Lower leg skin (tissue), 4 donors: Measurements from ENCODE around the gene CYP39A1. TPM values are rescaled to one million over a fixed set of nuclear protein-coding genes. Genes with fewer than 3 reads are reported as not detected.

Experiments
- DNase-seq, 2 donors: peaks; one replicate each; pipeline ENCODE4 v3.0.0-alpha.2; 2019; ENCODE audit warnings: low spot score in 2 of 2
- H3K4me3 ChIP-seq: fragments of 200-600 bp; sonication (generic); 2 replicates; pipeline ENCODE4 v1.5.1; 2017; ENCODE audit warnings: mild to moderate bottlenecking, low read depth; ENCODE audit not compliant: poor library complexity, severe bottlenecking
- POLR2A ChIP-seq, 2 donors: fragments of 450-650 bp; IDR thresholded peaks; one replicate each; pipeline ENCODE4 v1.6.1; 2016 to 2017; ENCODE audit warnings: antibody characterized with exemption in 2 of 2, mild to moderate bottlenecking in 1 of 2, moderate library complexity in 1 of 2
- WGBS, 2 donors: methylation state at CpG; one replicate each; pipeline ENCODE4 v1.1.5; 2018; 5-methylcytosine and 5-hydroxymethylcytosine counted together
- intact Hi-C: fragments of 100-400 bp; cut with DNase I; formaldehyde crosslinking; loops from one replicate; pipeline ENCODE4 v1.15.0; 2023; ENCODE audit warnings: low total_unique reads
- total RNA-seq, 4 donors: library from RNA; depleted of rRNA; stranded (reverse); fragments of >200 nt; gene quantifications; one replicate each; pipeline ENCODE4 v1.1.0, GENCODE V29; 2016
- TF ChIP-seq, protein P1 (sequence below), 3 donors: fragments of 450-650 bp; IDR thresholded peaks; one replicate each; pipeline ENCODE4 v1.5.1; 2016; ENCODE audit warnings: antibody characterized with exemption in 3 of 3, mild to moderate bottlenecking in 3 of 3, moderate library complexity in 2 of 3

Gene CYP39A1
- total RNA-seq, 4 donors from 2014 or later, result 22.6 to 38.2 (median 34.3) TPM

DNA sequence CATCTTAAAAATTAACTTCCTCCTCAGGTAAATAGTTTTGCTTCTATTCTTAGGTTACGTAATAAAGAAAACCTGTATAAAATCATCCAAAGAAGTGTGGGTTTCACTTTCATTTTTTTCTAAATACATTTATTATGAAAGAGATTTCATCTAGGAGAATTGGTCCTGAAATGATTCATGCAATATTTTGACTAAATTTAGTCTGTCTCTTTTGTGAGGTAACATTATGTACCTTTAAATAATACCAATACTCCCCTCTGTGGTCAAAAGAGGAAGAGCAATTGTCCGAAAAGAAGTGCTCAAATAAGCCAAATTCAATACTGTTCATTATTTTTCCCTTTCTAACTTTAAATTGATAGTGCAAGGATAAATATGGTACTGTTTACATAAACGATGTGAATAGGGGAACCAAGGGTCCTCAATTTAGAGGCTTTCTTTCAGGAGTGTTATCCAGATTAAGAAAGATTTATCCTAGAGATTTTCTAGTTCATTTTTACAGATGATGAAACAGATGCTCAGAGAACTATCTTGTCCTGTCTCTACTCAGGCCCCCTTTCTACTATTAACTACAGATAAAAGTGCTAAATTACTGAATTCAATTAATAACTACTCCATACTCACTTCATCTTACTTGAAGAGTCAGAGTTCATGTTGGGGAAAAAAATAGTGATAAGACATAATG lies 26.2 kb downstream of the CYP39A1 start:
- TF ChIP-seq, protein P1, sequence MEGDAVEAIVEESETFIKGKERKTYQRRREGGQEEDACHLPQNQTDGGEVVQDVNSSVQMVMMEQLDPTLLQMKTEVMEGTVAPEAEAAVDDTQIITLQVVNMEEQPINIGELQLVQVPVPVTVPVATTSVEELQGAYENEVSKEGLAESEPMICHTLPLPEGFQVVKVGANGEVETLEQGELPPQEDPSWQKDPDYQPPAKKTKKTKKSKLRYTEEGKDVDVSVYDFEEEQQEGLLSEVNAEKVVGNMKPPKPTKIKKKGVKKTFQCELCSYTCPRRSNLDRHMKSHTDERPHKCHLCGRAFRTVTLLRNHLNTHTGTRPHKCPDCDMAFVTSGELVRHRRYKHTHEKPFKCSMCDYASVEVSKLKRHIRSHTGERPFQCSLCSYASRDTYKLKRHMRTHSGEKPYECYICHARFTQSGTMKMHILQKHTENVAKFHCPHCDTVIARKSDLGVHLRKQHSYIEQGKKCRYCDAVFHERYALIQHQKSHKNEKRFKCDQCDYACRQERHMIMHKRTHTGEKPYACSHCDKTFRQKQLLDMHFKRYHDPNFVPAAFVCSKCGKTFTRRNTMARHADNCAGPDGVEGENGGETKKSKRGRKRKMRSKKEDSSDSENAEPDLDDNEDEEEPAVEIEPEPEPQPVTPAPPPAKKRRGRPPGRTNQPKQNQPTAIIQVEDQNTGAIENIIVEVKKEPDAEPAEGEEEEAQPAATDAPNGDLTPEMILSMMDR (IDR thresholded peaks at IDR 0.05), result no peak
- no peak for TF ChIP-seq POLR2A (IDR thresholded peaks at IDR 0.05)
- WGBS, 2 donors, result 19 to 29% methylated on average over 3 of the region's 3 CpGs
- no peak for DNase-seq

DNA sequence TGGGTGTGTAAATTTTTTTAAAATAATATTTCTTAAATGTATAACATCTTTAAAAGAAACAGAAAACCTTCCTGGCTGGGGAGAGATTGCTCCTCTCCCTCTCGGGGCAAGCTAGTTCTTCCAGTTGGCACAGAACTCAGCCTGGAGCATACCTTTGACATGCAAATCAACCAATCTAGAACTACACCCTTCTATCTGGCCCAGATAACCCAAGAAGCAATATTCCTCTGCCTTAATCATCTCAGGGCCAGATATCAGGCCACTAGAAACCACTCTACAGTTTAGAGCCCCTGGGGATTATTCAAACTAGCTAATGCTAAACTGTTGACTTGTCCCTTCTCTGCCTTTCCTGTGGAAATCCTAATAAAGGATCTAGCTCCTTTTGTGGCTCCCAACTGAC lies 33.9 kb downstream of the CYP39A1 start:
- WGBS, 2 donors, result 45 to 48% methylated on average over 1 of the region's 1 CpG
- DNase-seq, result no peak
- intact Hi-C loops, result no loop called here
- no peak overlapping the region for H3K4me3 ChIP-seq
- TF ChIP-seq POLR2A (IDR thresholded peaks at IDR 0.05), result no peak
- TF ChIP-seq, protein P1 (IDR thresholded peaks at IDR 0.05), result no peak

More for the DNA sequence above, 26.2 kb downstream of the CYP39A1 start:
- H3K4me3 ChIP-seq, result no peak overlapping the region
- intact Hi-C loops, result loop anchor here (10.0 kb wide), 1 partner anchor 202 kb away; no protein-coding TSS in a partner anchor

DNA sequence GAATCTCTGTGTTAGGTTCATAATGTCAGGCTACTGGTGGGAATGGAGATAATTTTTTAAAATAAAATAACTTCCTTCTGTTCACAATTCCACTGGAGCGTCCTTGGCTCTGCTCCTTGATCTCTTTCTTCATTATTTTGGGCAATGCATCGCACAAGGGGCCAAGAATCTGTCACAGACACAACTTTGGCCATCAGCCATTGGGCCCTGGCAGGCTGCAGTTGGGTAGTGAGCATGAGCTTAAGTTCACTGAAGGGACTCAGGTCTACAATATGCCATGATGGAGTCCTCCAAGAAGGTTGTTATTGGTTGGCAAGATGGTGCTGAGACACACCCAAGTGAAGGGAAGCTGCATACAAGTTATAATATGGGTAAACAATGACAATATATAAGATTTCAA lies 40.0 kb downstream of the CYP39A1 start:
- intact Hi-C loops, result no loop called here

DNA sequence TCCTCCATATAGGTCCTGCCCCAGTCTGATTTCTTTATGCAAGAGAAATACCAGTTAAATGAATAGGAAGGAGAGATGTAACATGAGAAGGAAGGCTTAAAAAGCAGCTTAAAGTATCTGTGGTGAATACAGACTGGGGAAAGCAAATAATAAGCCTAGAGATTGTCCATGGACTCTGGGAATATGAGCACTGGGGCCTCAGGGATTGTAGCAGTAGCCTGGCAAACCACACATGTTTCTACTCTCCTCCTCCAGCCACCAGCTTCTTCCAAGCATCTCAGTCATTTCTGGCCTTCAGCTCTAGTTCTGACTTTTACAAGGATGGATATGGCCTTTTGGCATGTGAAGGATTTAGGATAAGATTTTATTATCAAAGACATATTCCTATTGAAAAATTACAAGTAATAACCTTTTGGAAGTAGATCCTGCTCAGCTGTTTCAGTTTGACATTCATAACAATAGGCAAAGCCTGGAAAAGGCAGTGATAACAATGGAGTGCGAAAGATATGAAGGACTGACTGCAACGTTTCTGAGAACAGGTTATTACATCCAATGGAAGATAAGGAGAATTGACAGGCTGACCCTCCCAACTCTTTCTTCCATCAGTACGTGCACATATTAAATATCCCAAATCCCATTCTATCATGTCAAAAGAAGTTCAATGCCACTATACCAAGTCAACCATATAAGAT lies 41.6 kb downstream of the CYP39A1 start:
- WGBS, 2 donors, result 82 to 90% methylated on average over 3 of the region's 3 CpGs
- intact Hi-C loops, result no loop called here
- DNase-seq, result no peak
- H3K4me3 ChIP-seq, result no peak overlapping the region
- no peak for TF ChIP-seq POLR2A (IDR thresholded peaks at IDR 0.05)
- TF ChIP-seq, protein P1 (IDR thresholded peaks at IDR 0.05), result no peak

More for the DNA sequence above, 40.0 kb downstream of the CYP39A1 start:
- no peak for DNase-seq
- no peak for TF ChIP-seq POLR2A (IDR thresholded peaks at IDR 0.05)
- TF ChIP-seq, protein P1 (IDR thresholded peaks at IDR 0.05), result no peak
- H3K4me3 ChIP-seq, result no peak overlapping the region
- WGBS, 2 donors, result 42 to 61% methylated on average over 2 of the region's 2 CpGs

DNA sequence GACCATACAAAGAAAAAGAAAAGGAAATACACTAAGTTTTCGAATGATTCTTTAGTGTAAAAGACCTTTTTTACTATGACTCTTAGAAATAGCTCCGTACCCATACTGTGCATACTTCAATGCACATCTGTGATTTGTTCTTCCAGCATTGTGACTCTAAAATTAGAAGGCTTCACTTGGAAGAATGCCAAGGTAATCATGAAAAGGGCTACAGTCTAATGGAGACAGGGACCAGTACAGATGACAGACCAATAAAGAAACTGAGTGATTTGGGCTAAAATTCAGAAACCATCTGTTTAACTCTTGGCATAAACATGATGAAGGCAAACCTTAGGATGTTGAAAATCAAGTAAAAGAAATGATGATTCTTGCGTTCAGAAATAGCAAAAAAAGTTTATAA lies 46.3 kb downstream of the CYP39A1 start:
- TF ChIP-seq, protein P1 (IDR thresholded peaks at IDR 0.05), result no peak
- no peak for TF ChIP-seq POLR2A (IDR thresholded peaks at IDR 0.05)
- intact Hi-C loops, result no loop called here
- 74 to 77% methylated on average over 3 of the region's 3 CpGs for WGBS, 2 donors
- no peak overlapping the region for H3K4me3 ChIP-seq
- DNase-seq, result no peak
